ENCODE results near the gene SOX18.

Gene SOX18

GRCh38 chr20:64069209-64069613, 19.8 kb upstream of the SOX18 start:
- H3K4me3 ChIP-seq (ENCODE audit: low read depth, low read length), result no peak overlapping the region

DNA sequence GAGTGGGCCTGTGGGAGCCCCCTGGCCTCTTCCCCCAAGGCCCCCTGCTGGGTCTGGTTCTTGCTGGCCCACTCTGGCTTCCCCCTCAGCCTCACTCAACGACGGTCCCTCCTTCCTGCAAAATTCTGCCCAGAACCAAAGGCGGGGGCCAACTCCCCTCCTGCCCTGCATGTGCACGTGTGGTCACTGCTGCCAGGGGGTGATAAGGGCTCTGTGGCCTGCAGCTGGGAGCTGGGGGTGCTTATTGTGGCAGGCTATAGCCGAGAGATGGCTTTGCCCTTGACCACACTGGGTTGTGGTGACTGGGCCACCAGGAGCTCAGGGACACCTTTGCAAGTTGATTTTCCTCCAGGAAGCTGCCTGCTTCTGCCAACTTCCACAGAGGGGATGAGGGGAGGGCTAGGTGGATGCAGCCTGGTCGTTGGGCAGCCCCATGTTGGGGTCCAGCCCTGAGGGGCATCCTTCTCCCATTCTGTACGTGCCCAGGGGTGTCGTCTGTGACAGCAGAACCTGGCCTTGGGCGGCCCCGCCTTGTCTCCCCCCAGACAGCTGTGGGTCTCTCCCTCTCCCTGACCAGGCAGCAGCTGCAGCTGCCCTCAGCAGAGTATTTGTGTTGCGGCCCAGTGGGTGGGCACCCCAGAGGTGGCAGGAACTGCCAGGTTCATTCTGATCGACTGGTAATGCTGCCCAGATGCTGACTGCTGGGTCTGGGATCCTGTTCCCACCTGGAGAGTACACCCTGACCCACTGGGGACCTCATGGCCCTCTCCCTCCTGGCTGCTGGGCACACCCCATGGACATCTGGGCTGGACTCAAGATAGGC, 19.2 kb upstream of the SOX18 start:
- no peak overlapping the region for H3K4me3 ChIP-seq (ENCODE audit: low read depth, low read length)

- H3K4me3 ChIP-seq (ENCODE audit: low read depth, low read length), result no peak overlapping the region
These were observed 18.4 kb upstream of the SOX18 start for GRCh38 chr20:64067733-64068307.

GRCh38 chr20:64067005-64067632, 17.7 kb upstream of the SOX18 start:
- no peak overlapping the region for H3K4me3 ChIP-seq (ENCODE audit: low read depth, low read length)

DNA sequence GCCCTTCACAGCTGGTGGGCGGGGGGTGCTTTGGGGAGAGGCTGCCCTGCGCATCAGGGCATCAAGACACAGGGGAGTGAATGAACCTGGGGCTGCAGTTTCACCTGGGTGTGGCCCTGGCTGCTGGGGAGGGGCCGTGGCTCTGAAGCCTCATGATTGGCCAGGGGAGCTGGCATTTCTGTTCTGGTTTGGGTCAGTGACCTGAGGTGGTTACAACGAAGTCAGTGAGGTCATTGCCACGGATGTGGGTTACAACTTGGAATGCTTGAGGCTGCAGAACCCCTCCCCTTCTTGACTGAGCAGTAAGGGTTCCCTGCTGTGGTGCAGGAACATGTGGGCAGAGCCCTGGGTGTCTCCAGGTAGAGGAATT, 16.5 kb upstream of the SOX18 start:
- no peak overlapping the region for H3K4me3 ChIP-seq (ENCODE audit: low read depth, low read length)

GRCh38 chr20:64065062-64065973, 15.9 kb upstream of the SOX18 start:
- H3K4me3 ChIP-seq (ENCODE audit: low read depth, low read length), result no peak overlapping the region

DNA sequence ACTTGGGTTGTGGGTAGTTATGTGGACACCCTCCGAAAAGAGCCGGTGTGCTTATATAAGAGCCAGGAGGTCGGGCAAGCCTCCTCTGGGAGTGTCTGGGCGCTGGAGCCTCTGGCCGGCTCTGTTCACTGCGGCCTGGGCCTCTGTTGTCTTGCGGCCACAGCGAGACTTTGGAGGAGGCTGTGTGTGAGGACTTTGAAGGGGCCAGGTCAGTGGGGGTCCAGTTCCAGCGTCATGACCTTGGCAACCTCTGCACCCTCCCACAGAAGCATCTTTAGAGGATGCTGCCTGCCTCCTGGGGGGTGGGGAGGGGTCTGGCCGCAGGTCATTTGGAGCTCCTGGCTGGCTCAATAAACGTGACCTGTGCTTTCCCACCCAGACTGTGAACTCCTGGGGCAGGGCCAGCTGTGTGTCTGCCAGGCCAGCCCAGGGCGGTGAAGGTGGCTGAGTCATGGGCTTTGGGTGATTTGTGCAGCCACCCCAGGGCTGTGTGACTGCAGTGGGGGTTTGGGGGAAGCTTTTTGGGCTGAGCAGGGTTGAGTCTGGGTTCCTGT, 14.8 kb upstream of the SOX18 start:
- H3K4me3 ChIP-seq (ENCODE audit: low read depth, low read length), result no peak overlapping the region

DNA sequence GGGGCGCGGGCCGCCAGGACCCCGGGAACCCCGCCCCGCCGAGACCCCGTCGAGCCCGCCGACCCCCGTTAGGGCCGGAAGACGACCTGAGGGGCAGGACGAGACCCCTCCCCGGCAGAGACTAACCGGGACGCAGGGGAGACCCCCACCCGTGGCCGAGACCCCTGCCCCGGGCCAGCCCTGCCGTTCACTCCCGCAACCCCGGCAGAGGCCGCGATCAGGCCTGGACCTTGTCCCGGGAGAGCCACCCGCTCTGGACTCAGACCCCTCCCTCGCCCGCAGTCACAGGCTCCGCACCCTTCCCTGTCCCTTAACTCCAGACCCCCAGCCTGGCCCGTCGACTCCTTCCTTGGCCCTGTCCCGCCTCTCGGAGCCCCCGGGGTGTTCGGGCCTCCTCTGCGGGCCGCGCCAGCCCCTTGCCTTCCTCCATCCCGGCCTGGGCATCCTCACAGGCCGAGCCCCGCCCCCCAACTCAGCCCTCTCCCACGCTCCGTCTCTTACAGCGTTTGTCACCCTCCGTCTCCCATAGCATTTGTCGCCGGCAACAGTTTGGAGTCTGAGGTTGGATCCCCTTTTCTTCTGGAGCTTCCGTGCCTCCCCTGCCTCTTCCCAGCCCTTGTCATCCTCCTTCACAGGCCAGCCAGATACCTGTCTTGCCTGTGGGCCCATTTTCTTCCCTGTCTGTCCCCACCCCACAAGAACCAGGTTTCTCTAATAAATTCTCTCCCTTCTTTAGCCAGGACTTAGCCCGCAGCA, 14.1 kb upstream of the SOX18 start:
- peak overlapping the region; percentile 72 for H3K4me3 ChIP-seq (ENCODE audit: low read depth, low read length)

DNA sequence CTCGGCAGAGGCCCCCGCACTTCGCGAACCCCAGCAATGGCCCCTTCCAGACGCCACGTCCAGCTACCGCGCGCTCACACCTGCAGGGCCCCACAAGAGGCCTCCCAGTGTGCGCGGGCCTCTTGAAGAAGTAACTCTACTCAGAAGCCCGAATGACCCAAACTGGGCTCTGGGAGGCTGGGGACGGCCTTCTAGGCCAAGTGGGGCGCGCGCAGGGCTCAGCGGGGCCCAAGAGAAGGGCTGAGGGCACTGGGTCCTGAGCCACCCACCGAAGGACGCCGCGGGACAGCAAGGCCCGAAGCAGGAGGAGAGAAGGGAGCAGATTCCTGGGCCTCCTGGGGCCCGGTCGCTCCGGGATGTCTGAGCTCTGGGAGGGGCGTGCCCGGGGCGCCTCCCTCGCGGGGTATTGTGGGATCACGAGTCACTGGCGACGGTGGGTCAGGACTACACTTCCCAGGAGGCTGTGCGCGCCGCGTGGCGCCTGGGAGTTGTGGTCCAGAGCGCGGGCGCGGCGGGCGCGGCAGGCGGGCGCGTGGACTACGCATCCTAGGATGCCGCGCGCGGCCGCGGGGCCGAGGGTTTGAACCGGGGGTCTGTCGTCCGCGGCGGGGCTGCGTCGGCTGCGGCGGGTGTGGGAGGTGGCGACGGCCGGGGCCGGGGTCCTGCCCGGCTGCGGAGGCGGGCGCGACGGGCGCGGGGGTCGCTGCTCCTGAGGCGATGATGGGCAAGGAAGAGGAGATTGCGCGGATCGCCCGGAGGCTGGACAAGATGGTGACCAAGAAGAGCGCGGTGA, 13.4 kb upstream of the SOX18 start, which contains the start of gene TCEA2:
TSS of gene TCEA2 (plus strand) at position 603 of the 793 bp plus-strand sequence. CDS start at position 718, 115 bp downstream.
- H3K4me3 ChIP-seq (ENCODE audit: low read depth, low read length), result peak within 1 kb of the TSS; percentile 72

- H3K4me3 ChIP-seq (ENCODE audit: low read depth, low read length), result peak overlapping the region; percentile 72
These were observed 12.8 kb upstream of the SOX18 start for GRCh38 chr20:64062276-64062595.

DNA sequence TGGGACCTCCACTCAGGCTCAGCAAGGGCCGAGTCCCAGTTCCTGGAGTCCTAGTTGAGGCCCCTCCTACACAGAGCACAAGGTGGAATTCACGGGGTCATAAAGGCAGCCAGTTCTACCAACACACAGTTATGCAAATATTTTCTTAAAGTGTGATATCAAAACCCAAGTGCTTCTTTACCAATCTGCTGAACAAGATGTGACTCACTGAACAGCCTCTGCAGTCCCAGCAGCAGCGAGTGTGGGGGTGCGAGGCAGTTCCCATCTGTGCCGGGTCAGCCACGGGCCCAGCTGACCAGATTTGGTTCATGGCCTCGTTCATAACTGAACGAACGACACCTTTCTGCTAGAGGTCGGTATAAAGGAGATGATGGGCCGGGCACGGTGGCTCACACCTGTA, 9.1 kb upstream of the SOX18 start:
- no peak overlapping the region for H3K4me3 ChIP-seq (ENCODE audit: low read depth, low read length)

GRCh38 chr20:64057628-64058498, 8.4 kb upstream of the SOX18 start:
- no peak overlapping the region for H3K4me3 ChIP-seq (ENCODE audit: low read depth, low read length)

GRCh38 chr20:64056889-64057627, 7.6 kb upstream of the SOX18 start:
- no peak overlapping the region for H3K4me3 ChIP-seq (ENCODE audit: low read depth, low read length)

GRCh38 chr20:64056639-64056888, 7.1 kb upstream of the SOX18 start:
- no peak overlapping the region for H3K4me3 ChIP-seq (ENCODE audit: low read depth, low read length)

GRCh38 chr20:64055893-64056638, 6.6 kb upstream of the SOX18 start:
- H3K4me3 ChIP-seq (ENCODE audit: low read depth, low read length), result no peak overlapping the region

- no peak overlapping the region for H3K4me3 ChIP-seq (ENCODE audit: low read depth, low read length)
These were observed 6.0 kb upstream of the SOX18 start for GRCh38 chr20:64055396-64055892.

Measured in iPS-11a (cell line).